H1 (cell line): ENCODE data around the gene LRRC41. TPM values are rescaled to one million over a fixed set of nuclear protein-coding genes. Genes with fewer than 3 reads are reported as not detected.

ENCODE experiments used
- CTCF ChIA-PET: fragments of 300-600 bp; sonication (Branson Sonifier 250); formaldehyde crosslinking; loops from one replicate; lab custom pipeline; 2021; ENCODE audit not compliant: partially characterized antibody; lab: Charles Lee
- POLR2A ChIA-PET: fragments of 300-600 bp; sonication (Branson Sonifier 250); formaldehyde crosslinking; loops from one replicate; lab custom pipeline; 2021; ENCODE audit warnings: inconsistent platforms; ENCODE audit not compliant: partially characterized antibody; lab: Charles Lee
- DNase-seq, 2 experiments: peaks; one replicate each; pipeline versions ENCODE4 v3.0.0 to v3.0.0-alpha.2; 2010 to 2022; ENCODE audit warnings: low spot score in 2 of 2, low read depth in 1 of 2, mixed read lengths in 1 of 2
- FAIRE-seq: peaks from 2 replicates; lab custom pipeline; 2011; peaks lifted over from hg19 to GRCh38; lab: Jason Lieb, UNC
- H2AFZ ChIP-seq: 2 replicates; pipeline ENCODE4 v1.8.1; 2012; ENCODE audit warnings: low read length, inconsistent platforms
- H2AK5ac ChIP-seq: 2 replicates; pipeline ENCODE4 v1.6.1; 2013; ENCODE audit warnings: low read depth, low read length
- H2BK120ac ChIP-seq: replicated peaks from 2 replicates; pipeline ENCODE3; 2013; ENCODE audit warnings: low read depth, low read length, inconsistent platforms
- H2BK12ac ChIP-seq: 2 replicates; pipeline ENCODE4 v1.6.1; 2013; ENCODE audit warnings: low read depth, low read length
- H2BK15ac ChIP-seq: 2 replicates; pipeline ENCODE4 v1.6.1; 2013; ENCODE audit warnings: low read length
- H2BK20ac ChIP-seq: 2 replicates; pipeline ENCODE4 v1.6.1; 2013; ENCODE audit warnings: low read length
- H2BK5ac ChIP-seq: 2 replicates; pipeline ENCODE4 v1.6.1; 2013; ENCODE audit warnings: low read depth, low read length
- H3K14ac ChIP-seq: 2 replicates; pipeline ENCODE4 v1.6.1; 2013; ENCODE audit warnings: inconsistent platforms; ENCODE audit not compliant: insufficient read length
- H3K18ac ChIP-seq: 2 replicates; pipeline ENCODE4 v1.6.1; 2013; ENCODE audit warnings: low read length; ENCODE audit errors: extremely low read depth
- H3K23ac ChIP-seq: 2 replicates; pipeline ENCODE4 v1.6.1; 2013; ENCODE audit warnings: inconsistent platforms; ENCODE audit not compliant: insufficient read length
- H3K23me2 ChIP-seq: 2 replicates; pipeline ENCODE4 v1.6.1; 2013; ENCODE audit warnings: low read depth, low read length
- H3K27ac ChIP-seq: 2 replicates; pipeline ENCODE4 v1.6.1; 2011; ENCODE audit warnings: low read depth, low read length, inconsistent platforms
- H3K27me3 ChIP-seq, 4 experiments: replicated peaks in 1 of 4; 1 replicate in 1 of 4; 2 replicates in 3 of 4; pipeline versions ENCODE4 v1.6.1 to v1.8.1; 2011 to 2013; ENCODE audit warnings: low read length in 3 of 4, mild to moderate bottlenecking in 3 of 4, inconsistent platforms in 2 of 4, mixed read lengths in 2 of 4, moderate library complexity in 1 of 4; ENCODE audit not compliant: control insufficient read depth in 3 of 4, insufficient read depth in 3 of 4; ENCODE audit errors: extremely low read depth in 1 of 4
- H3K36me3 ChIP-seq, 4 experiments: 2 replicates each; pipeline versions ENCODE4 v1.6.1 to v1.8.1; 2011 to 2013; ENCODE audit warnings: mild to moderate bottlenecking in 4 of 4, low read length in 3 of 4, moderate library complexity in 2 of 4, control low read depth in 1 of 4, inconsistent platforms in 1 of 4; ENCODE audit not compliant: insufficient read depth in 4 of 4, control insufficient read depth in 2 of 4
- H3K4ac ChIP-seq: replicated peaks from 2 replicates; pipeline ENCODE3; 2013; ENCODE audit warnings: low read length, low read depth, mixed read lengths, inconsistent platforms; ENCODE audit not compliant: insufficient read length
- H3K4me1 ChIP-seq, 4 experiments: replicated peaks in 1 of 4; 1 replicate in 1 of 4; 2 replicates in 3 of 4; pipeline versions ENCODE4 v1.6.1 to v1.8.1; 2011 to 2013; ENCODE audit warnings: low read length in 3 of 4, inconsistent platforms in 2 of 4, mixed read lengths in 1 of 4; ENCODE audit not compliant: insufficient read depth in 4 of 4, control insufficient read depth in 3 of 4
- H3K4me2 ChIP-seq, 2 experiments: 2 replicates each; pipeline versions ENCODE4 v1.6.1 to v1.8.1; 2011 to 2013; ENCODE audit warnings: low read depth in 2 of 2, low read length in 2 of 2, control low read depth in 1 of 2, inconsistent platforms in 1 of 2, mild to moderate bottlenecking in 1 of 2; ENCODE audit not compliant: insufficient read depth in 1 of 2
- H3K4me3 ChIP-seq, 4 experiments: fragments of 200-600, 300-600 bp in 1 of 4; sonication (generic), shearing (Covaris generic), sonication (Bioruptor Twin) in 1 of 4; 2 replicates each; pipeline versions ENCODE4 v1.5.1 to v1.8.1; 2011 to 2016; ENCODE audit warnings: low read length in 4 of 4, low read depth in 3 of 4, control low read depth in 2 of 4, inconsistent platforms in 2 of 4, mild to moderate bottlenecking in 2 of 4, mixed read lengths in 1 of 4, moderate library complexity in 1 of 4; ENCODE audit not compliant: insufficient read depth in 2 of 4; ENCODE audit errors: extremely low read depth in 1 of 4
- H3K56ac ChIP-seq: replicated peaks from 2 replicates; pipeline ENCODE3; 2013; ENCODE audit warnings: low read depth, mild to moderate bottlenecking, mixed read lengths, low read length, inconsistent platforms; ENCODE audit not compliant: insufficient read length
- H3K79me1 ChIP-seq: 2 replicates; pipeline ENCODE4 v1.6.1; 2013; ENCODE audit warnings: low read depth, low read length, control low read depth
- H3K79me2 ChIP-seq, 2 experiments: 2 replicates each; pipeline versions ENCODE4 v1.6.1 to v1.8.1; 2012 to 2013; ENCODE audit warnings: low read length in 2 of 2, mild to moderate bottlenecking in 2 of 2, inconsistent platforms in 1 of 2; ENCODE audit not compliant: insufficient read depth in 2 of 2, control insufficient read depth in 1 of 2
- H3K9ac ChIP-seq, 4 experiments: replicated peaks in 1 of 4; 1 replicate in 1 of 4; 2 replicates in 3 of 4; pipeline versions ENCODE4 v1.6.1 to v1.8.1; 2011 to 2013; ENCODE audit warnings: low read depth in 3 of 4, low read length in 3 of 4, control low read depth in 2 of 4, mild to moderate bottlenecking in 2 of 4, moderate library complexity in 2 of 4, inconsistent platforms in 1 of 4; ENCODE audit errors: extremely low read depth in 1 of 4
- H3K9me3 ChIP-seq, 2 experiments: 2 replicates each; pipeline versions ENCODE4 v1.6.1 to v1.8.1; 2012 to 2013; ENCODE audit warnings: mild to moderate bottlenecking in 2 of 2, moderate library complexity in 2 of 2, control low read depth in 1 of 2, inconsistent platforms in 1 of 2, low read depth in 1 of 2, low read length in 1 of 2, mixed read lengths in 1 of 2; ENCODE audit not compliant: insufficient read depth in 2 of 2
- H4K20me1 ChIP-seq, 2 experiments: replicated peaks in 1 of 2; 2 replicates each; pipeline versions ENCODE3 to v1.8.1; 2011 to 2013; ENCODE audit warnings: inconsistent platforms in 2 of 2, low read length in 2 of 2, mild to moderate bottlenecking in 1 of 2; ENCODE audit not compliant: insufficient read depth in 2 of 2, control insufficient read depth in 1 of 2
- H4K5ac ChIP-seq: 2 replicates; pipeline ENCODE4 v1.6.1; 2013; ENCODE audit warnings: low read length, low read depth, mixed read lengths, inconsistent platforms; ENCODE audit not compliant: insufficient read length
- H4K8ac ChIP-seq: 2 replicates; pipeline ENCODE4 v1.8.0; 2013; ENCODE audit warnings: mild to moderate bottlenecking, moderate library complexity, low read length, inconsistent platforms; ENCODE audit not compliant: insufficient read depth; ENCODE audit errors: extremely low read depth
- H4K91ac ChIP-seq: replicated peaks from 2 replicates; pipeline ENCODE3; 2013; ENCODE audit warnings: low read length, mixed read lengths, inconsistent platforms; ENCODE audit not compliant: insufficient read length
- CTCF ChIP-seq, 3 experiments: IDR thresholded peaks; 1 replicate in 2 of 3; 2 replicates in 1 of 3; pipeline versions ENCODE4 v1.5.1 to v1.6.1; 2011; ENCODE audit warnings: low read length in 3 of 3, mild to moderate bottlenecking in 3 of 3, inconsistent platforms in 2 of 3, low read depth in 1 of 3, moderate library complexity in 1 of 3; ENCODE audit not compliant: insufficient read depth in 1 of 3; ENCODE audit errors: control extremely low read depth in 1 of 3
- EP300 ChIP-seq, 2 experiments: IDR thresholded peaks; 1 replicate in 1 of 2; 2 replicates in 1 of 2; pipeline ENCODE4 v1.6.1; 2011 to 2012; ENCODE audit warnings: low read depth in 2 of 2, low read length in 2 of 2, mild to moderate bottlenecking in 2 of 2, borderline replicate concordance in 1 of 2, inconsistent platforms in 1 of 2, moderate library complexity in 1 of 2
- RAD21 ChIP-seq, 2 experiments: IDR thresholded peaks in 1 of 2; conservative IDR thresholded peaks in 1 of 2; 2 replicates each; pipeline ENCODE4 v1.6.1; 2011; ENCODE audit warnings: low read depth in 2 of 2, low read length in 2 of 2, improper control_type of control experiment in 1 of 2, inconsistent platforms in 1 of 2, mild to moderate bottlenecking in 1 of 2, moderate library complexity in 1 of 2
- WGBS, 2 experiments: shearing (Covaris generic) in 1 of 2; methylation state at CpG; one replicate each; pipeline versions ENCODE4 v1.1.6 to v1.1.7; 2013 to 2015; ENCODE audit warnings: low lambda C conversion rate in 2 of 2, mixed read lengths in 2 of 2, inconsistent platforms in 1 of 2, low coverage in 1 of 2, missing lambda C conversion rate in 1 of 2; ENCODE audit not compliant: insufficient replicate concordance in 2 of 2, insufficient coverage in 1 of 2, insufficient read length in 1 of 2; ENCODE audit errors: extremely low coverage in 1 of 2, missing lambda C conversion rate in 1 of 2; 5-methylcytosine and 5-hydroxymethylcytosine counted together
- polyA plus RNA-seq, 7 experiments: library from polyadenylated mRNA; depleted of rRNA in 3 of 7; stranded (reverse) in 5 of 7; unstranded in 2 of 7; fragments of >200 nt in 5 of 7; fragments of 200-250 nt in 2 of 7; gene quantifications; 1 replicate in 5 of 7; 2 replicates in 1 of 7; 4 replicates in 1 of 7; pipeline versions ENCODE4 v1.2.1 to v1.2.3, GENCODE V29; 2011 to 2013; ENCODE audit warnings: missing spikeins in 2 of 7, mixed read lengths in 2 of 7
- total RNA-seq: library from RNA; stranded (reverse); fragmentation: NEBNext Ultra II Directional; extraction: Animal tissue kit (Norgen Biotek cat#: 25700); gene quantifications from 2 replicates; pipeline ENCODE4 v1.2.1, GENCODE V29; 2021

Gene LRRC41
- total and polyA plus RNA-seq, 2 of the 8 experiments (the other 6 are each of a cell fraction or from before 2014, with no cell fraction given): 36.8 to 51.2 TPM

DNA sequence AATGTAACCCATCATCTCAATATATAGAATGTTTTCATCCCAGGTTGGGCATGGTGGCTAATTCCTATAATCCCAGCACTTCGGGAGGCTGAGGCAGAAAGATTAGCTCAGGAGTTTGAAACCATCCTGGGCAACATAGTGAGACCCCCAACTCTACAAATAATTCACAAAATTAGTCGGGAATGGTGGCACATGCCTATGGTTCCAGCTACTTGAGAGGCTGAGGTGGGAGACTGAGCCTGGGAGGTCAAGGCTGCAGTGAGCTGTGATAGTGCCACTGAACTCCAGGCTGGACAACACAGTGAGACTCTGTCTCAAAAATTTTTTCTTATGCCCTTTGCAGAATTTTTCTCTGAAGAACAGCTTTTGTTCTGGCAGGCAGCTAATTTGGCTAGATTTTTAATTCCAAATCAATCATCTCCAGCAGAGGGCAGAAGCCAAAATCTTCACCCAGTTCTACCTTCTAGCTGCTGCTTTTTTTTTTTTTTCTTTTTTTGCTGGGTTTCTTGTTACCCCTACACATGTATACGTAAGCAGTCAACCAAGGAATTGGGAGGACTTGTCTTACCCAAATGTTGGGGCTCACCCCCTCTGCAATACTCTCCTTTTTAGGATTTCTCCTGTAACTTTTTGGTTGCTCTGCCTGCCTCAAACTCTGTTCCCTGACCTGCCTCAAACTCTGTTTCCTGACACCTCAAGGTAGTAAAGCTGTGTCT is 58.6 kb downstream of the LRRC41 start:
- CTCF ChIA-PET: interaction anchor here (0.7 to 4.6 kb wide), 13 partner anchors 8 to 113 kb away, joined by 3 to 55 read pairs (median 4); partner anchors contain the start of gene LURAP1
- Histone ChIP-seq H4K91ac (no peak overlapping the region), H4K8ac (no peak overlapping the region), H3K23me2 (peaks cover 9% of the 10 kb centered on the region; the same call in 1 of the 2 replicates), H4K5ac (no peak overlapping the region)
- TF ChIP-seq RAD21 (IDR thresholded peaks at IDR 0.05 in 1 of 2, conservative IDR thresholded peaks at IDR 0.05 in 1 of 2; ENCODE audit: low read depth in 2 of 2, low read length in 2 of 2): 0 out of 4 replicates have a peak, but pooled peaks of 1 of the 2 experiments have one; percentile 4
- TF ChIP-seq CTCF (IDR thresholded peaks at IDR 0.05; ENCODE audit: control extremely low read depth in 1 of 3, insufficient read depth in 1 of 3, low read depth in 1 of 3, low read length in 3 of 3): peak in 2 of 3 experiments; percentile 13 to 30; a peak in 2 of 4 replicates
- TF ChIP-seq EP300 (IDR thresholded peaks at IDR 0.05; ENCODE audit: borderline replicate concordance in 1 of 2, low read depth in 2 of 2, low read length in 2 of 2): no peak
- TF ChIP-seq, all 59 proteins: peak for 2
- POLR2A ChIA-PET: interaction anchor here (0.6 to 2.9 kb wide), 6 partner anchors 11 to 573 kb away, joined by 3 to 16 read pairs (median 4); partner anchors contain the start of gene GPBP1L1
- H3K9ac ChIP-seq: no peak overlapping the region
- H2BK20ac ChIP-seq: no peak overlapping the region
- no peak overlapping the region for H3K14ac ChIP-seq
- H3K27me3 ChIP-seq: no peaks in the 10 kb centered on the region
- H3K4me2 ChIP-seq: no peak overlapping the region
- H2BK12ac ChIP-seq: no peak overlapping the region
- H3K9me3 ChIP-seq: no peaks in the 10 kb centered on the region; a peak in 1 of 4 replicates
- no peak overlapping the region for H2BK15ac ChIP-seq
- H3K18ac ChIP-seq: no peak overlapping the region
- peaks cover 6% of the 10 kb centered on the region; the same call in 1 of the 2 replicates for H3K79me1 ChIP-seq
- H2BK5ac ChIP-seq: no peak overlapping the region
- H3K4ac ChIP-seq: no peak overlapping the region
- H3K4me1 ChIP-seq: peaks cover 4 to 15% (median 5%) of the 10 kb centered on the region in 4 experiments; a peak in 5 of 7 replicates
- H3K27ac ChIP-seq: no peak overlapping the region
- H2AK5ac ChIP-seq: no peak overlapping the region
- DNase-seq: no peak
- WGBS, 2 experiments: 85% methylated on average over 3 of the region's 3 CpGs; no CpG with 5 or more reads in 1 of the 2 experiments
- no peak overlapping the region for H3K4me3 ChIP-seq
- no peak overlapping the region for H3K23ac ChIP-seq
- H3K79me2 ChIP-seq: peaks cover 3 to 19% of the 10 kb centered on the region in 2 experiments
- FAIRE-seq: no peak
- H4K20me1 ChIP-seq: peaks cover 2 to 3% of the 10 kb centered on the region in 2 experiments
- H3K36me3 ChIP-seq: peaks cover 3 to 8% (median 4%) of the 10 kb centered on the region in 4 experiments; a peak in 5 of 8 replicates
- no peak overlapping the region for H3K56ac ChIP-seq
- H2AFZ ChIP-seq: no peak overlapping the region
- no peak overlapping the region for H2BK120ac ChIP-seq
